Mesenchymal stem cell (in vitro differentiated cells and primary cell): ENCODE data around the gene CTXN3.

ENCODE experiments used
- DNase-seq: peaks from one replicate; pipeline ENCODE4 v3.0.0-alpha.2; 2013
- H2AFZ ChIP-seq: one replicate; pipeline ENCODE4 v1.6.1; 2013; ENCODE audit warnings: low read depth, mild to moderate bottlenecking, control low read depth, inconsistent platforms, low read length, moderate library complexity
- H2AK5ac ChIP-seq: 2 replicates; pipeline ENCODE4 v1.6.1; 2013; ENCODE audit warnings: low read length, moderate library complexity, mild to moderate bottlenecking, inconsistent platforms; ENCODE audit not compliant: severe bottlenecking
- H2BK120ac ChIP-seq: one replicate; pipeline ENCODE4 v1.6.1; 2013; ENCODE audit warnings: low read depth, mild to moderate bottlenecking, inconsistent platforms, low read length, moderate library complexity
- H2BK12ac ChIP-seq, 2 experiments: one replicate each; pipeline ENCODE4 v1.6.1; 2013; ENCODE audit warnings: inconsistent platforms in 2 of 2, low read length in 2 of 2, mild to moderate bottlenecking in 2 of 2, moderate library complexity in 2 of 2, control low read depth in 1 of 2
- H2BK15ac ChIP-seq: one replicate; pipeline ENCODE4 v1.6.1; 2013; ENCODE audit warnings: mild to moderate bottlenecking, low read depth, inconsistent platforms; ENCODE audit not compliant: poor library complexity, severe bottlenecking
- H2BK5ac ChIP-seq: 2 replicates; pipeline ENCODE4 v1.6.1; 2013; ENCODE audit warnings: low read depth, mild to moderate bottlenecking, low read length, control low read depth, inconsistent platforms; ENCODE audit not compliant: poor library complexity, severe bottlenecking
- H3K14ac ChIP-seq, 2 experiments: one replicate each; pipeline ENCODE4 v1.6.1; 2013; ENCODE audit warnings: inconsistent platforms in 2 of 2, low read length in 2 of 2, control low read depth in 1 of 2, mild to moderate bottlenecking in 1 of 2, moderate library complexity in 1 of 2
- H3K18ac ChIP-seq, 2 experiments: one replicate each; pipeline ENCODE4 v1.6.1; 2013; ENCODE audit warnings: inconsistent platforms in 2 of 2, low read length in 2 of 2, control low read depth in 1 of 2, low read depth in 1 of 2, mild to moderate bottlenecking in 1 of 2
- H3K23ac ChIP-seq, 2 experiments: one replicate each; pipeline ENCODE4 v1.6.1; 2013; ENCODE audit warnings: inconsistent platforms in 2 of 2, low read length in 2 of 2, mild to moderate bottlenecking in 2 of 2, moderate library complexity in 2 of 2, control low read depth in 1 of 2
- H3K27ac ChIP-seq: 2 replicates; pipeline ENCODE4 v1.5.1; 2013; ENCODE audit warnings: mild to moderate bottlenecking, moderate library complexity, low read length, control low read depth, inconsistent platforms; ENCODE audit not compliant: poor library complexity, severe bottlenecking
- H3K27me3 ChIP-seq, 2 experiments: 2 replicates each; pipeline versions ENCODE4 v1.6.1 to v1.7.0; 2013; ENCODE audit warnings: low read length in 2 of 2, mild to moderate bottlenecking in 2 of 2, moderate library complexity in 2 of 2, control low read depth in 1 of 2, inconsistent platforms in 1 of 2; ENCODE audit not compliant: control insufficient read depth in 1 of 2, insufficient read depth in 1 of 2
- H3K36me3 ChIP-seq, 2 experiments: 2 replicates each; pipeline versions ENCODE4 v1.6.1 to v1.7.0; 2013; ENCODE audit warnings: low read length in 2 of 2, control low read depth in 1 of 2, inconsistent platforms in 1 of 2, low read depth in 1 of 2, mild to moderate bottlenecking in 1 of 2; ENCODE audit not compliant: insufficient read depth in 2 of 2, control insufficient read depth in 1 of 2
- H3K4ac ChIP-seq, 2 experiments: one replicate each; pipeline ENCODE4 v1.6.1; 2013; ENCODE audit warnings: inconsistent platforms in 2 of 2, low read length in 2 of 2, mild to moderate bottlenecking in 2 of 2, moderate library complexity in 2 of 2, control low read depth in 1 of 2, low read depth in 1 of 2
- H3K4me1 ChIP-seq: 2 replicates; pipeline ENCODE4 v1.6.1; 2013; ENCODE audit warnings: low read depth, low read length, control low read depth; ENCODE audit not compliant: control insufficient read depth, insufficient read depth
- H3K4me2 ChIP-seq: 2 replicates; pipeline ENCODE4 v1.6.1; 2013; ENCODE audit warnings: low read length, mild to moderate bottlenecking, inconsistent platforms; ENCODE audit not compliant: poor library complexity, severe bottlenecking
- H3K4me3 ChIP-seq, 2 experiments: 2 replicates each; pipeline versions ENCODE4 v1.5.1 to v1.7.0; 2013; ENCODE audit warnings: low read length in 2 of 2, mild to moderate bottlenecking in 2 of 2, control low read depth in 1 of 2, low read depth in 1 of 2; ENCODE audit not compliant: insufficient read depth in 1 of 2
- H3K79me1 ChIP-seq: replicated peaks from 2 replicates; pipeline ENCODE4 v1.6.1; 2013; ENCODE audit warnings: mild to moderate bottlenecking, control low read depth, low read length, inconsistent platforms; ENCODE audit not compliant: poor library complexity, severe bottlenecking
- H3K9ac ChIP-seq: 2 replicates; pipeline ENCODE4 v1.7.0; 2013; ENCODE audit warnings: mild to moderate bottlenecking, low read length, moderate library complexity
- H3K9me3 ChIP-seq: 2 replicates; pipeline ENCODE4 v1.7.0; 2013; ENCODE audit warnings: mild to moderate bottlenecking, low read length; ENCODE audit not compliant: control insufficient read depth
- H4K8ac ChIP-seq: one replicate; pipeline ENCODE4 v1.6.1; 2013; ENCODE audit warnings: inconsistent platforms, mild to moderate bottlenecking, low read length, moderate library complexity
- H4K91ac ChIP-seq: one replicate; pipeline ENCODE4 v1.6.1; 2013; ENCODE audit warnings: mild to moderate bottlenecking, low read length, inconsistent platforms
- WGBS: methylation state at CpG from one replicate; pipeline ENCODE4 v1.1.7; 2013; ENCODE audit warnings: mixed read lengths; 5-methylcytosine and 5-hydroxymethylcytosine counted together

CTXN3 gene

GRCh38 chr5:127601601-127602000, 47.3 kb upstream of the CTXN3 start:
- Histone ChIP-seq H2AK5ac (no peak overlapping the region), H3K36me3 (no peaks in the 10 kb centered on the region)

GRCh38 chr5:127602481-127602880, 46.4 kb upstream of the CTXN3 start:
- Histone ChIP-seq H3K18ac (no peak overlapping the region), H3K9ac (no peak overlapping the region), H3K14ac (no peak overlapping the region), H4K8ac (no peak overlapping the region), H3K4me2 (no peak overlapping the region), H2BK15ac (no peak overlapping the region), H3K4ac (no peak overlapping the region), H2AK5ac (no peak overlapping the region), H2BK120ac (no peak overlapping the region), H2BK12ac (no peak overlapping the region), H3K27ac (no peak overlapping the region), H3K36me3 (no peaks in the 10 kb centered on the region), H3K23ac (no peak overlapping the region), H3K27me3 (no peaks in the 10 kb centered on the region), H3K4me1 (no peaks in the 10 kb centered on the region), H4K91ac (no peak overlapping the region), H3K4me3 (no peak overlapping the region), H2BK5ac (no peak overlapping the region), H3K79me1 (no peaks in the 10 kb centered on the region), H2AFZ (no peak overlapping the region), H3K9me3 (no peaks in the 10 kb centered on the region)
- WGBS, result over 99% methylated on average over 3 of the region's 3 CpGs
- DNase-seq, result no peak

More at GRCh38 chr5:127601601-127602000, 47.3 kb upstream of the CTXN3 start:
- H2BK120ac ChIP-seq, result no peak overlapping the region
- no peaks in the 10 kb centered on the region for H3K9me3 ChIP-seq
- DNase-seq, result no peak
- H4K91ac ChIP-seq, result no peak overlapping the region
- no peak overlapping the region for H3K18ac ChIP-seq
- H3K79me1 ChIP-seq, result no peaks in the 10 kb centered on the region
- 100% methylated on average over 1 of the region's 4 CpGs for WGBS
- no peaks in the 10 kb centered on the region for H3K4me1 ChIP-seq
- H4K8ac ChIP-seq, result no peak overlapping the region
- no peak overlapping the region for H3K23ac ChIP-seq
- no peak overlapping the region for H3K4me2 ChIP-seq
- H3K4ac ChIP-seq, result no peak overlapping the region
- no peak overlapping the region for H3K4me3 ChIP-seq
- H3K27me3 ChIP-seq, result no peaks in the 10 kb centered on the region
- H3K27ac ChIP-seq, result no peak overlapping the region
- H3K14ac ChIP-seq, result no peak overlapping the region
- no peak overlapping the region for H2BK15ac ChIP-seq
- no peak overlapping the region for H2BK12ac ChIP-seq
- H2AFZ ChIP-seq, result no peak overlapping the region
- no peak overlapping the region for H2BK5ac ChIP-seq
- H3K9ac ChIP-seq, result no peak overlapping the region

GRCh38 chr5:127602896-127603844, 45.7 kb upstream of the CTXN3 start:
- no peak overlapping the region for H2AK5ac ChIP-seq
- H3K14ac ChIP-seq, result no peak overlapping the region
- H2AFZ ChIP-seq, result no peak overlapping the region
- H3K27ac ChIP-seq, result no peak overlapping the region
- no peak overlapping the region for H3K4ac ChIP-seq
- no peak overlapping the region for H4K91ac ChIP-seq
- no peak overlapping the region for H4K8ac ChIP-seq
- H3K9ac ChIP-seq, result no peak overlapping the region
- no peaks in the 10 kb centered on the region for H3K36me3 ChIP-seq
- no peak overlapping the region for H2BK15ac ChIP-seq
- no peaks in the 10 kb centered on the region for H3K27me3 ChIP-seq
- no peak overlapping the region for H3K4me2 ChIP-seq
- no peak overlapping the region for H2BK5ac ChIP-seq
- no peak overlapping the region for H3K4me3 ChIP-seq
- no peaks in the 10 kb centered on the region for H3K4me1 ChIP-seq
- no peaks in the 10 kb centered on the region for H3K79me1 ChIP-seq
- no peaks in the 10 kb centered on the region for H3K9me3 ChIP-seq
- no peak for DNase-seq
- no peak overlapping the region for H2BK12ac ChIP-seq
- no peak overlapping the region for H3K23ac ChIP-seq
- 80% methylated on average over 8 of the region's 8 CpGs for WGBS
- H3K18ac ChIP-seq, result no peak overlapping the region
- H2BK120ac ChIP-seq, result no peak overlapping the region

- Histone ChIP-seq H3K36me3 (no peaks in the 10 kb centered on the region), H3K9ac (no peak overlapping the region), H3K4me1 (peaks cover 3% of the 10 kb centered on the region), H3K23ac (no peak overlapping the region), H3K4me2 (no peak overlapping the region), H3K14ac (no peak overlapping the region), H3K18ac (no peak overlapping the region), H4K91ac (no peak overlapping the region), H2BK5ac (no peak overlapping the region), H3K4me3 (no peak overlapping the region), H3K27ac (no peak overlapping the region), H2AFZ (no peak overlapping the region), H2BK12ac (no peak overlapping the region), H2BK120ac (no peak overlapping the region), H3K27me3 (no peaks in the 10 kb centered on the region), H4K8ac (no peak overlapping the region), H2AK5ac (no peak overlapping the region), H3K4ac (no peak overlapping the region), H3K79me1 (no peaks in the 10 kb centered on the region), H2BK15ac (no peak overlapping the region), H3K9me3 (no peaks in the 10 kb centered on the region)
- no peak for DNase-seq
- WGBS, result 94% methylated on average over 1 of the region's 6 CpGs
These were observed 40.7 kb upstream of the CTXN3 start for GRCh38 chr5:127608077-127608660.
